Measurements from ENCODE around the gene TTC39A.
A peak's percentile ranks its signal among the peaks of the same experiment; 100 is the strongest.
"Not testable (repeated sequence)": the region's sequence is repeated elsewhere in the genome, so short reads cannot be mapped to it uniquely, and the experiment has no call there.

TTC39A gene

GRCh38 chr1:51266791-51267190 is 63.6 kb downstream of the TTC39A start:
- Histone ChIP-seq H3K27ac (ENCODE audit: low read depth, low read length) (no peak overlapping the region), H3K4me1 (ENCODE audit: control insufficient read depth, insufficient read depth, low read length) (peaks cover 10% of the 10 kb centered on the region), H3K4me3 (ENCODE audit: low read length) (no peak overlapping the region), H3K27me3 (ENCODE audit: control insufficient read depth, insufficient read depth, low read length) (no peaks in the 10 kb centered on the region), H3K9ac (ENCODE audit: low read length) (no peak overlapping the region), H3K36me3 (ENCODE audit: control insufficient read depth, insufficient read depth, low read length) (no peaks in the 10 kb centered on the region)

GRCh38 chr1:51266181-51266580 is 64.2 kb downstream of the TTC39A start:
- Histone ChIP-seq H3K4me3 (ENCODE audit: low read length) (no peak overlapping the region), H3K36me3 (ENCODE audit: control insufficient read depth, insufficient read depth, low read length) (no peaks in the 10 kb centered on the region), H3K9ac (ENCODE audit: low read length) (no peak overlapping the region), H3K27ac (ENCODE audit: low read depth, low read length) (no peak overlapping the region), H3K4me1 (ENCODE audit: control insufficient read depth, insufficient read depth, low read length) (peaks cover 12% of the 10 kb centered on the region), H3K27me3 (ENCODE audit: control insufficient read depth, insufficient read depth, low read length) (no peaks in the 10 kb centered on the region)

GRCh38 chr1:51265618-51266017 is 64.7 kb downstream of the TTC39A start:
- no peaks in the 10 kb centered on the region for H3K27me3 ChIP-seq (ENCODE audit: control insufficient read depth, insufficient read depth, low read length)
- H3K4me3 ChIP-seq (ENCODE audit: low read length): no peak overlapping the region
- no peaks in the 10 kb centered on the region for H3K36me3 ChIP-seq (ENCODE audit: control insufficient read depth, insufficient read depth, low read length)
- no peak overlapping the region for H3K27ac ChIP-seq (ENCODE audit: low read depth, low read length)
- H3K9ac ChIP-seq (ENCODE audit: low read length): no peak overlapping the region
- H3K4me1 ChIP-seq (ENCODE audit: control insufficient read depth, insufficient read depth, low read length): peaks cover 13% of the 10 kb centered on the region

- Histone ChIP-seq H3K36me3 (ENCODE audit: control insufficient read depth, insufficient read depth, low read length) (no peaks in the 10 kb centered on the region), H3K4me3 (ENCODE audit: low read length) (no peak overlapping the region), H3K27me3 (ENCODE audit: control insufficient read depth, insufficient read depth, low read length) (no peaks in the 10 kb centered on the region), H3K4me1 (ENCODE audit: control insufficient read depth, insufficient read depth, low read length) (peaks cover 13% of the 10 kb centered on the region), H3K27ac (ENCODE audit: low read depth, low read length) (peak overlapping the region; percentile 15), H3K9ac (ENCODE audit: low read length) (no peak overlapping the region)
Measured at GRCh38 chr1:51264451-51264850, 65.9 kb downstream of the TTC39A start.

- Histone ChIP-seq H3K36me3 (ENCODE audit: control insufficient read depth, insufficient read depth, low read length) (no peaks in the 10 kb centered on the region), H3K27ac (ENCODE audit: low read depth, low read length) (no peak overlapping the region), H3K27me3 (ENCODE audit: control insufficient read depth, insufficient read depth, low read length) (no peaks in the 10 kb centered on the region), H3K4me1 (ENCODE audit: control insufficient read depth, insufficient read depth, low read length) (peaks cover 19% of the 10 kb centered on the region), H3K4me3 (ENCODE audit: low read length) (no peak overlapping the region), H3K9ac (ENCODE audit: low read length) (no peak overlapping the region)
Measured at GRCh38 chr1:51263147-51263877, 67.0 kb downstream of the TTC39A start.

GRCh38 chr1:51255331-51255730 is 75.0 kb downstream of the TTC39A start:
- Histone ChIP-seq H3K9ac (ENCODE audit: low read length) (no peak overlapping the region), H3K4me3 (ENCODE audit: low read length) (no peak overlapping the region), H3K36me3 (ENCODE audit: control insufficient read depth, insufficient read depth, low read length) (no peaks in the 10 kb centered on the region), H3K4me1 (ENCODE audit: control insufficient read depth, insufficient read depth, low read length) (peaks cover 6% of the 10 kb centered on the region), H3K27me3 (ENCODE audit: control insufficient read depth, insufficient read depth, low read length) (no peaks in the 10 kb centered on the region), H3K27ac (ENCODE audit: low read depth, low read length) (no peak overlapping the region)

GRCh38 chr1:51253691-51254090 is 76.7 kb downstream of the TTC39A start:
- Histone ChIP-seq H3K36me3 (ENCODE audit: control insufficient read depth, insufficient read depth, low read length) (no peaks in the 10 kb centered on the region), H3K4me3 (ENCODE audit: low read length) (no peak overlapping the region), H3K9ac (ENCODE audit: low read length) (no peak overlapping the region), H3K4me1 (ENCODE audit: control insufficient read depth, insufficient read depth, low read length) (peaks cover 1% of the 10 kb centered on the region), H3K27ac (ENCODE audit: low read depth, low read length) (no peak overlapping the region), H3K27me3 (ENCODE audit: control insufficient read depth, insufficient read depth, low read length) (no peaks in the 10 kb centered on the region)

- H3K36me3 ChIP-seq (ENCODE audit: control insufficient read depth, insufficient read depth, low read length): no peaks in the 10 kb centered on the region
- no peak overlapping the region for H3K27ac ChIP-seq (ENCODE audit: low read depth, low read length)
- H3K4me1 ChIP-seq (ENCODE audit: control insufficient read depth, insufficient read depth, low read length): no peaks in the 10 kb centered on the region
- no peaks in the 10 kb centered on the region for H3K27me3 ChIP-seq (ENCODE audit: control insufficient read depth, insufficient read depth, low read length)
- no peak overlapping the region for H3K9ac ChIP-seq (ENCODE audit: low read length)
- H3K4me3 ChIP-seq (ENCODE audit: low read length): no peak overlapping the region
Measured at GRCh38 chr1:51252366-51252765, 78.0 kb downstream of the TTC39A start.

GRCh38 chr1:51251165-51251564 is 79.2 kb downstream of the TTC39A start:
- H3K36me3 ChIP-seq (ENCODE audit: control insufficient read depth, insufficient read depth, low read length); H3K4me1 ChIP-seq (ENCODE audit: control insufficient read depth, insufficient read depth, low read length): not testable (repeated sequence)

GRCh38 chr1:51250729-51251128 is 79.6 kb downstream of the TTC39A start:
- not testable (repeated sequence) for H3K4me1 ChIP-seq (ENCODE audit: control insufficient read depth, insufficient read depth, low read length); H3K4me3 ChIP-seq (ENCODE audit: low read length); H3K27me3 ChIP-seq (ENCODE audit: control insufficient read depth, insufficient read depth, low read length); H3K27ac ChIP-seq (ENCODE audit: low read depth, low read length); H3K36me3 ChIP-seq (ENCODE audit: control insufficient read depth, insufficient read depth, low read length); H3K9ac ChIP-seq (ENCODE audit: low read length)

More at GRCh38 chr1:51251165-51251564, 79.2 kb downstream of the TTC39A start:
- H3K4me3 ChIP-seq (ENCODE audit: low read length); H3K27me3 ChIP-seq (ENCODE audit: control insufficient read depth, insufficient read depth, low read length); H3K27ac ChIP-seq (ENCODE audit: low read depth, low read length); H3K9ac ChIP-seq (ENCODE audit: low read length): not testable (repeated sequence)

- Histone ChIP-seq H3K4me3 (ENCODE audit: low read length) (no peak overlapping the region), H3K27me3 (ENCODE audit: control insufficient read depth, insufficient read depth, low read length) (no peaks in the 10 kb centered on the region), H3K27ac (ENCODE audit: low read depth, low read length) (no peak overlapping the region), H3K9ac (ENCODE audit: low read length) (no peak overlapping the region), H3K36me3 (ENCODE audit: control insufficient read depth, insufficient read depth, low read length) (no peaks in the 10 kb centered on the region), H3K4me1 (ENCODE audit: control insufficient read depth, insufficient read depth, low read length) (no peaks in the 10 kb centered on the region)
Measured at GRCh38 chr1:51249445-51249844, 80.9 kb downstream of the TTC39A start.

- Histone ChIP-seq H3K4me3 (ENCODE audit: low read length) (no peak overlapping the region), H3K27ac (ENCODE audit: low read depth, low read length) (no peak overlapping the region), H3K36me3 (ENCODE audit: control insufficient read depth, insufficient read depth, low read length) (no peaks in the 10 kb centered on the region), H3K4me1 (ENCODE audit: control insufficient read depth, insufficient read depth, low read length) (no peaks in the 10 kb centered on the region), H3K9ac (ENCODE audit: low read length) (no peak overlapping the region), H3K27me3 (ENCODE audit: control insufficient read depth, insufficient read depth, low read length) (no peaks in the 10 kb centered on the region)
Measured at GRCh38 chr1:51247499-51247898, 82.9 kb downstream of the TTC39A start.

GRCh38 chr1:51247022-51247421 is 83.3 kb downstream of the TTC39A start:
- no peaks in the 10 kb centered on the region for H3K36me3 ChIP-seq (ENCODE audit: control insufficient read depth, insufficient read depth, low read length)
- H3K4me1 ChIP-seq (ENCODE audit: control insufficient read depth, insufficient read depth, low read length): no peaks in the 10 kb centered on the region
- no peak overlapping the region for H3K4me3 ChIP-seq (ENCODE audit: low read length)
- no peak overlapping the region for H3K27ac ChIP-seq (ENCODE audit: low read depth, low read length)
- no peaks in the 10 kb centered on the region for H3K27me3 ChIP-seq (ENCODE audit: control insufficient read depth, insufficient read depth, low read length)
- H3K9ac ChIP-seq (ENCODE audit: low read length): no peak overlapping the region

All from rectal smooth muscle tissue (tissue), 1 donor.